Measurements from ENCODE around the gene MAP10.

MAP10 gene

DNA sequence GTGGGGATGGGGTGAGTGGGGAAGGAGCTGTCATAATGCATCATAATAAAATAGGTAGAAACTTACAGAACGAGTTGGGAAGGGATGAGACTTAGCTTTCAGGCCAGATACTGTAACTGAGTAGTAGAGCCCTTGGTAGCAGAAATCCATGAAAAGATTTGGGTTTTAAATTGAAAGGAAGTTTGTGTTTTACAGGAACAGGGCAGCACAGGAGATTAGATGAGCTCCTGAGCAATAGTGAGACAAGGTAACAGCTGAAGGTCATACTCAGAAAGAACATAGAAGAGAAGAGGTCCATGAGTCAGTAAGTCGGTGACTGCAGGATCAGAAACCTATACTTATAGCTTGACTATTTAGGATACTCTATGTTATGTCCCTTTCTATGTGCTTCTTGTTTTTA is 7.3 kb downstream of the MAP10 start:
- H3K9ac ChIP-seq (ENCODE audit: low read length), result no peak overlapping the region
- no peak overlapping the region; the same call in 1 of the 2 replicates for H3K4me2 ChIP-seq (ENCODE audit: low read length)
- peaks cover 24% of the 10 kb centered on the region for H3K4me1 ChIP-seq (ENCODE audit: low read length)
- no peak overlapping the region for H3K27ac ChIP-seq (ENCODE audit: low read length)
- no peaks in the 10 kb centered on the region for H3K9me3 ChIP-seq (ENCODE audit: insufficient read depth, low read length)
- H3K36me3 ChIP-seq (replicated peaks; ENCODE audit: low read depth, low read length), result no peaks in the 10 kb centered on the region
- no peak overlapping the region for H2AFZ ChIP-seq (ENCODE audit: low read depth, low read length)
- no peak overlapping the region for H3K4me3 ChIP-seq (ENCODE audit: low read length)
- no peaks in the 10 kb centered on the region for H3K79me2 ChIP-seq (ENCODE audit: low read length)
- TF ChIP-seq, protein P1, sequence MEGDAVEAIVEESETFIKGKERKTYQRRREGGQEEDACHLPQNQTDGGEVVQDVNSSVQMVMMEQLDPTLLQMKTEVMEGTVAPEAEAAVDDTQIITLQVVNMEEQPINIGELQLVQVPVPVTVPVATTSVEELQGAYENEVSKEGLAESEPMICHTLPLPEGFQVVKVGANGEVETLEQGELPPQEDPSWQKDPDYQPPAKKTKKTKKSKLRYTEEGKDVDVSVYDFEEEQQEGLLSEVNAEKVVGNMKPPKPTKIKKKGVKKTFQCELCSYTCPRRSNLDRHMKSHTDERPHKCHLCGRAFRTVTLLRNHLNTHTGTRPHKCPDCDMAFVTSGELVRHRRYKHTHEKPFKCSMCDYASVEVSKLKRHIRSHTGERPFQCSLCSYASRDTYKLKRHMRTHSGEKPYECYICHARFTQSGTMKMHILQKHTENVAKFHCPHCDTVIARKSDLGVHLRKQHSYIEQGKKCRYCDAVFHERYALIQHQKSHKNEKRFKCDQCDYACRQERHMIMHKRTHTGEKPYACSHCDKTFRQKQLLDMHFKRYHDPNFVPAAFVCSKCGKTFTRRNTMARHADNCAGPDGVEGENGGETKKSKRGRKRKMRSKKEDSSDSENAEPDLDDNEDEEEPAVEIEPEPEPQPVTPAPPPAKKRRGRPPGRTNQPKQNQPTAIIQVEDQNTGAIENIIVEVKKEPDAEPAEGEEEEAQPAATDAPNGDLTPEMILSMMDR (IDR thresholded peaks at IDR 0.05; ENCODE audit: low read depth, low read length), result no peak
- no peak for TF ChIP-seq EZH2phosphoT487 (IDR thresholded peaks at IDR 0.05; ENCODE audit: low read depth)
- H3K27me3 ChIP-seq (ENCODE audit: low read depth, low read length), result no peaks in the 10 kb centered on the region
- no peaks in the 10 kb centered on the region for H4K20me1 ChIP-seq (ENCODE audit: insufficient read depth, low read length)

DNA sequence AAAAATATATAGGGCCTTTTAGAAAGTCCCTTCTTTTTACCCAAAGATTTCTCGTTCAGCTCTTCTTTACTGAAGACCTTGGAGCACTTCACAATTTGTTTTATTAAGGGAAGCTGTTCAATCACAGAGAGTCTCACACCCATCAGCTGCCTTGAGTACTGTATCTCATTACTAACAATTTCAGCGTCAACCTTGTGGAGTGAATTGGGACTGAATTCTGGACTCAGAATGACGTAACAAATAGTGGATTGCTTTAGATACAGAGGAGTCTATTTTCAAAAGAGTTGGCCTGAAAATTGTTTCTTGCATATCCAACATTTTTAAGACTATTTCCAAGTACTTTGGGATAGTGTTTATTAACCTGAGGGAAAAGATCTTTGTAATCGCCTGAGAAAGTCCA is 7.9 kb downstream of the MAP10 start:
- no peak overlapping the region for H3K9ac ChIP-seq (ENCODE audit: low read length)
- H3K4me2 ChIP-seq (ENCODE audit: low read length), result peak overlapping the region; percentile 55
- no peak overlapping the region for H3K27ac ChIP-seq (ENCODE audit: low read length)
- H3K9me3 ChIP-seq (ENCODE audit: insufficient read depth, low read length), result no peaks in the 10 kb centered on the region
- H3K4me1 ChIP-seq (ENCODE audit: low read length), result peaks cover 24% of the 10 kb centered on the region
- no peaks in the 10 kb centered on the region for H3K27me3 ChIP-seq (ENCODE audit: low read depth, low read length)
- TF ChIP-seq, protein P1 (IDR thresholded peaks at IDR 0.05; ENCODE audit: low read depth, low read length), result no peak
- TF ChIP-seq EZH2phosphoT487 (IDR thresholded peaks at IDR 0.05; ENCODE audit: low read depth), result no peak
- H4K20me1 ChIP-seq (ENCODE audit: insufficient read depth, low read length), result no peaks in the 10 kb centered on the region
- H3K36me3 ChIP-seq (replicated peaks; ENCODE audit: low read depth, low read length), result no peaks in the 10 kb centered on the region
- no peak overlapping the region for H3K4me3 ChIP-seq (ENCODE audit: low read length)
- H2AFZ ChIP-seq (ENCODE audit: low read depth, low read length), result no peak overlapping the region
- no peaks in the 10 kb centered on the region for H3K79me2 ChIP-seq (ENCODE audit: low read length)

DNA sequence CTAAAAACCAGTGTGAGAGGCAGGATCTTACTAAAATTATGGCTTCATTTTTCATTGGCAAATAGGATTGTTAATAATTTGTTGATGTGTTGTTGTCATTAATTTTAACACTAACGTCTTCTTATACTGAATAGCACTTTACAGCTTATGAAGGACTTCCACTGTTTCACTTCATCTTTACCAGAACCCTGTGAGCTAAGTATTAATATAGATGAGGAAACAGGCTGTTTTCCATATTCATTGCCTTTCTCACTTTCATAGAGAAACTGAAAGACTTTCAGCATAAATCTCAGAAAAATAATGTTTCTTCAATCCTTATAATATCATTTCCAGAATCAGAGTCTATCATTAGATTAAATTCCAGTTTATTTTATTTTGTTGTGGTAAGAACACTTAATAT is 8.5 kb downstream of the MAP10 start:
- Histone ChIP-seq H3K4me1 (ENCODE audit: low read length) (peaks cover 24% of the 10 kb centered on the region), H3K9me3 (ENCODE audit: insufficient read depth, low read length) (no peaks in the 10 kb centered on the region), H3K27me3 (ENCODE audit: low read depth, low read length) (no peaks in the 10 kb centered on the region), H3K27ac (ENCODE audit: low read length) (no peak overlapping the region; the same call in 1 of the 2 replicates), H4K20me1 (ENCODE audit: insufficient read depth, low read length) (no peaks in the 10 kb centered on the region), H3K9ac (ENCODE audit: low read length) (no peak overlapping the region), H3K36me3 (replicated peaks; ENCODE audit: low read depth, low read length) (no peaks in the 10 kb centered on the region), H2AFZ (ENCODE audit: low read depth, low read length) (no peak overlapping the region), H3K4me3 (ENCODE audit: low read length) (peak overlapping the region; percentile 26; the same call in 1 of the 2 replicates), H3K4me2 (ENCODE audit: low read length) (peak overlapping the region; percentile 55), H3K79me2 (ENCODE audit: low read length) (no peaks in the 10 kb centered on the region)
- TF ChIP-seq, protein P1 (IDR thresholded peaks at IDR 0.05; ENCODE audit: low read depth, low read length), result no peak
- TF ChIP-seq EZH2phosphoT487 (IDR thresholded peaks at IDR 0.05; ENCODE audit: low read depth), result no peak

DNA sequence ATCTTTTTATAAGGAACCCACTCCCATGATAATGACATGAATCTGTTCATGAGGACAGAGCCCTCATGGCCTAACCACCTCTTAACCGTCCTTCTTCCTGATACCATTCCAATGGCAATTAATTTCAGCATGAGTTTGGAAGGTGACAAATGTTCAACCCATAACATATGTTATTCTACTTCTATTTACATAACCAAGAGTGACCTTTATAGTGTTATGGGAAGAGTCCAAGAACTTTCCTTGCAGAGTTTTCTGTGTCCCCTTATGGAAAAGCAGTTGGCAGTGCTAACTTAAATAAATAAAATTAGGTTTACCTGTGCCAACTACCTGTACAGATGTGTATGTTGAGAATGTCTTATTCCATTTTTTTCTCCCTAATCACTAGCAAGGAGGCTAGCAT is 11.1 kb downstream of the MAP10 start:
- TF ChIP-seq, protein P1 (IDR thresholded peaks at IDR 0.05; ENCODE audit: low read depth, low read length), result no peak
- TF ChIP-seq EZH2phosphoT487 (IDR thresholded peaks at IDR 0.05; ENCODE audit: low read depth), result no peak
- H3K79me2 ChIP-seq (ENCODE audit: low read length), result no peaks in the 10 kb centered on the region
- no peaks in the 10 kb centered on the region for H3K36me3 ChIP-seq (replicated peaks; ENCODE audit: low read depth, low read length)
- no peaks in the 10 kb centered on the region for H3K9me3 ChIP-seq (ENCODE audit: insufficient read depth, low read length)
- no peaks in the 10 kb centered on the region for H3K27me3 ChIP-seq (ENCODE audit: low read depth, low read length)
- no peaks in the 10 kb centered on the region for H4K20me1 ChIP-seq (ENCODE audit: insufficient read depth, low read length)
- H3K27ac ChIP-seq (ENCODE audit: low read length), result no peak overlapping the region
- peaks cover 27% of the 10 kb centered on the region for H3K4me1 ChIP-seq (ENCODE audit: low read length)
- H3K4me2 ChIP-seq (ENCODE audit: low read length), result no peak overlapping the region
- no peak overlapping the region for H3K9ac ChIP-seq (ENCODE audit: low read length)
- H3K4me3 ChIP-seq (ENCODE audit: low read length), result no peak overlapping the region
- H2AFZ ChIP-seq (ENCODE audit: low read depth, low read length), result no peak overlapping the region
